Measurements from ENCODE around the gene XKR8.

Gene XKR8

DNA sequence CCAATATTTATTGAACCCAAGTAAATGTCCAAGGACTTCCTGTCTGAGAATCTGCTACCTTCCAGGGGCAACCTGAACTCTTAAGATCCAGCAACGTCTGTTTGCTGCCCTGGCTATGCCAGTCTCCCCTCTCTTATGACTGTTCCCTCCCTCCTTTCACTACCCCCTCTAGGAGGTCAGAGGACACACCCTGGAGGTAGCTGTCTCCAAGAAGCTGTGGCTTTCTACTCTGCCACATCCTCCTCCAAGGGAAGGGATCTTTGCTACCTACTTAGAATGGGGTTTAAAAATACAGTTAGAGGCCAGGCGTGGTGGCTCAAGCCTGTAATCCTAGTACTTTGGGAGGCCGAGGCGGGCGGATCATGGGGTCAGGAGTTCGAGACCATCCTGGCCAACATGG lies 28.6 kb upstream of the XKR8 start:
- H3K9me3 Mint-ChIP-seq = no peaks in the 10 kb centered on the region
- H3K27me3 Mint-ChIP-seq (ENCODE audit: low read depth, poor library complexity) = peaks cover 30% of the 10 kb centered on the region
- peaks cover 26% of the 10 kb centered on the region for H3K4me1 Mint-ChIP-seq
- H3K4me3 Mint-ChIP-seq = no peak overlapping the region
- TF ChIP-seq, protein P1, sequence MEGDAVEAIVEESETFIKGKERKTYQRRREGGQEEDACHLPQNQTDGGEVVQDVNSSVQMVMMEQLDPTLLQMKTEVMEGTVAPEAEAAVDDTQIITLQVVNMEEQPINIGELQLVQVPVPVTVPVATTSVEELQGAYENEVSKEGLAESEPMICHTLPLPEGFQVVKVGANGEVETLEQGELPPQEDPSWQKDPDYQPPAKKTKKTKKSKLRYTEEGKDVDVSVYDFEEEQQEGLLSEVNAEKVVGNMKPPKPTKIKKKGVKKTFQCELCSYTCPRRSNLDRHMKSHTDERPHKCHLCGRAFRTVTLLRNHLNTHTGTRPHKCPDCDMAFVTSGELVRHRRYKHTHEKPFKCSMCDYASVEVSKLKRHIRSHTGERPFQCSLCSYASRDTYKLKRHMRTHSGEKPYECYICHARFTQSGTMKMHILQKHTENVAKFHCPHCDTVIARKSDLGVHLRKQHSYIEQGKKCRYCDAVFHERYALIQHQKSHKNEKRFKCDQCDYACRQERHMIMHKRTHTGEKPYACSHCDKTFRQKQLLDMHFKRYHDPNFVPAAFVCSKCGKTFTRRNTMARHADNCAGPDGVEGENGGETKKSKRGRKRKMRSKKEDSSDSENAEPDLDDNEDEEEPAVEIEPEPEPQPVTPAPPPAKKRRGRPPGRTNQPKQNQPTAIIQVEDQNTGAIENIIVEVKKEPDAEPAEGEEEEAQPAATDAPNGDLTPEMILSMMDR (IDR thresholded peaks at IDR 0.05) = no peak
- no peak overlapping the region for H3K27ac Mint-ChIP-seq
- H3K36me3 Mint-ChIP-seq (ENCODE audit: low read depth) = no peaks in the 10 kb centered on the region
- DNase-seq = no peak

DNA sequence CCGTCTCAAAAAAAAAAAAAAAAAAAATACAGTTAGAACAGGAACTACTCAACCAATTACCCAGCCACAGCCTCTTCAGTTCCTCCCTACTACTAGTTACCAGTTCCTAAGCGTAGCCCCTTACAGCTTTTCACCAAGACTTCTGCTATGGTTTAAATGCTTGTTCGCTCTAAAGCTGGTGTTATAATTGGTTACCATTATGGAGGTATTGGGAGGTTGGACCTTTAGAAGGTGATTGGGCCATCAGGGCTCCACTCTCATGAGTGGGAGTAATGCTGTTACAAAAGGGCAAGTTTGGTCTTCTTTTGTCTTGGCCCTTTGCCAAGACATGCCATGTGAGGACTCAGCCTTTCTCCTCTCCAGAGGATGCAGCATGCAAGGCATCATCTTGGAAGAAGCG lies 28.0 kb upstream of the XKR8 start:
- Mint-ChIP-seq H3K27me3 (ENCODE audit: low read depth, poor library complexity) (peaks cover 29% of the 10 kb centered on the region), H3K9me3 (no peaks in the 10 kb centered on the region), H3K4me1 (peaks cover 26% of the 10 kb centered on the region), H3K27ac (no peak overlapping the region), H3K36me3 (ENCODE audit: low read depth) (no peaks in the 10 kb centered on the region), H3K4me3 (no peak overlapping the region)
- DNase-seq = no peak
- TF ChIP-seq, protein P1 (IDR thresholded peaks at IDR 0.05) = no peak

DNA sequence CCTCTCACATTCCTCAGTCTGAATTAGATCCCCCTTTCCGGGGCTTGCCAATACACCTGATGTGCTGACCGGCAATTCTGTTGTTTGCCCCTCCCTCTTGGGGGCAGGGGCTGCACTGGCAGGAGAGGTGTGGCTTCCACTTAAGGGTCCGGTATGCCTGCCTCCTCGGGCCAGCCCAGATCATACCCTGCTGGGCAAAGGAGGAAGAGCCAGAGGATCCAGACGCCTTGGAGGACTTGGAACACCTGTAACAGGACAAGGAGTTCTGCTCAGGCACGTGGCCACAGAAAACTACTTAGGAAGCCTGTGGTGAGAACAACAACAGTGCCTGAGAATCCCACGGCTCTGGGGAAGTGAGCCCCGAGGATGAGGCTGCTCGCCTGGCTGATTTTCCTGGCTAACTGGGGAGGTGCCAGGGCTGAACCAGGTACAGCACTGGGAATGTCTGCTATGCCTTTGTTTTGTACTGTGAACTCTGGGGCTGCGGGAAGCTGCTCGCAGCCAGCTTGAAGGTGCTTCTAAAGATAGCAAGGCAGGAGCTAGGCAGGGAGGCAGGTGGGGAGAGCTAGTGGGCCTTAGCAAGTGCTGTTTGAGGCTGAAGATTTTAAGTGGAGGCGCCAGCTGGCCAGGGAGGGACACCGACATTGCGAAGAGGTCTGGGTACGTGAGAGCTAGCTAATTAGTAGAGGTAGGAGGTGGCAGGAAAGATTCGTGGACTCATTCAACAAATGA lies 24.8 kb upstream of the XKR8 start, which contains the start of gene SMPDL3B:
TSS of gene SMPDL3B (plus strand) at position 183 of the 732 bp plus-strand sequence. CDS start at position 367, 184 bp downstream.
- Mint-ChIP-seq H3K36me3 (ENCODE audit: low read depth) (no peaks in the 10 kb centered on the region), H3K27ac (no peak within 1 kb of the TSS), H3K27me3 (ENCODE audit: low read depth, poor library complexity) (peaks cover 50% of the 10 kb centered on the region), H3K9me3 (no peaks in the 10 kb centered on the region), H3K4me3 (peak within 1 kb of the TSS; percentile 82), H3K4me1 (peaks cover 26% of the 10 kb centered on the region)
- peak; percentile 46 for DNase-seq
- TF ChIP-seq, protein P1 (IDR thresholded peaks at IDR 0.05) = no peak

DNA sequence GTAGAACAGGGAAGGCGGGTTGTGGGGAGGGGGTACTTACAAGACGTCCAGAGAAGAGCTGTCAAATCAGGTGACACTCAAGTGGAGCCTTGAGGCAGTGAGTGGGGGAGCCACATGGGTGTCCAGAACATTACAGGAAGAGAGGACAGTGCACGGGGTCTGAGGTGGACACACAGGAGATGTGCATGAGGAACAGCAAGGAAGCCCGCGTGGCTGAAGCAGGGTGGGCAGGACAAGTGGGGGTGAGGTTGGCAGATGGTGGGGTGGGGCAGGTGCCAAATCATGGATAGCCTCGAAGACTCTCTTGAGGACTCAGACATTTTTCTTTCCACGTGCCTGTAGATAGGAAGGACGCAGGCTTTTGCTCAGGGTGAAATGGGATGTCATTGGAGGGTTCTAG lies 24.1 kb upstream of the XKR8 start:
- Mint-ChIP-seq H3K9me3 (no peaks in the 10 kb centered on the region), H3K27me3 (ENCODE audit: low read depth, poor library complexity) (peaks cover 55% of the 10 kb centered on the region), H3K36me3 (ENCODE audit: low read depth) (no peaks in the 10 kb centered on the region), H3K4me1 (peaks cover 26% of the 10 kb centered on the region), H3K4me3 (peak overlapping the region; percentile 82), H3K27ac (no peak overlapping the region)
- TF ChIP-seq, protein P1 (IDR thresholded peaks at IDR 0.05) = no peak
- DNase-seq = no peak

DNA sequence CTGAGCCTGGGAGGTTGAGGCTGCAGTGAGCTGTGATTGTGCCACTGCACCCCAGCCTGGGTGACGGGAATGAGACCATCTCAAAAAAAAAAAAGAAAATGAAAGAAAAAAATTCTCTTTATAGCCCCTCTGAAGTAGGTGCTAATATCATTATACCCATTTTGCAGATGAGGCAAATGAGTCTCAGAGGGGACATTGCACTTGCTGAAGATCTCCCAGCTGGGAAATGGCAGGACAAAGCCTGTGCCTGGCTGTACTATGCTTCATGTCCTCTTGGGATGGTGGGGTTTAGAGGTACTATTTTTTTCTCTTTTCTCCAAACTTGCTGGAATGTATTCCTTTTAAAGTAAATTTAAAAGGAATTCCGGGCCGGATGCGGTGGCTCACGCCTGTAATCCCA lies 23.4 kb upstream of the XKR8 start:
- Mint-ChIP-seq H3K36me3 (ENCODE audit: low read depth) (no peaks in the 10 kb centered on the region), H3K4me3 (no peak overlapping the region), H3K9me3 (no peaks in the 10 kb centered on the region), H3K27ac (no peak overlapping the region), H3K27me3 (ENCODE audit: low read depth, poor library complexity) (peaks cover 55% of the 10 kb centered on the region), H3K4me1 (peaks cover 28% of the 10 kb centered on the region)
- TF ChIP-seq, protein P1 (IDR thresholded peaks at IDR 0.05) = no peak
- DNase-seq = no peak

DNA sequence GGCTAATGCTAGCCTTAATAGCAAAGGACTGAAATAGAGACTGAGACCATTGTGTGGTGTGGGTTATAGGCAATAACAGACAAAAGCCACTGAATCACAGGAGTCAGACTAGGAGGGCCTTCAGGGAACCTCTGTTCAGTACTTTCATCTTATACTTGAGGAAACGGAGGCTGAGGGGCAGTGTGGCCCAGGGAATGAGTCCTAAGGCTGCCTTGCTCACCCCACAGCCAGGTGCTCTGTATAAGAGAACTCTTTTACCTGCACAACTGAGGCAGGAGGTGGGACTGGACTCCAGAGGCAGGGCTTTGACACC lies 22.3 kb upstream of the XKR8 start:
- DNase-seq = no peak
- Mint-ChIP-seq H3K27ac (no peak overlapping the region), H3K4me3 (no peak overlapping the region), H3K4me1 (peaks cover 23% of the 10 kb centered on the region), H3K36me3 (ENCODE audit: low read depth) (no peaks in the 10 kb centered on the region), H3K27me3 (ENCODE audit: low read depth, poor library complexity) (peaks cover 50% of the 10 kb centered on the region), H3K9me3 (no peaks in the 10 kb centered on the region)
- TF ChIP-seq, protein P1 (IDR thresholded peaks at IDR 0.05) = no peak

Measured in nephron progenitor cell (in vitro differentiated cells).